Neural cell (in vitro differentiated cells): Measurements from ENCODE around the gene APOE. TPM values are rescaled to one million over a fixed set of nuclear protein-coding genes. Genes with fewer than 3 reads are reported as not detected.

Experiments
- H2AFZ ChIP-seq: fragments of 200-600, 300-800 bp; sonication (generic), shearing (Covaris generic); 2 replicates; pipeline ENCODE4 v1.6.0; 2014; ENCODE audit warnings: low read depth, mild to moderate bottlenecking, antibody characterized with exemption, low read length, moderate library complexity
- H3F3A ChIP-seq: fragments of 200-600 bp; shearing (Covaris generic); 2 replicates; pipeline ENCODE4 v1.6.1; 2016; ENCODE audit warnings: mild to moderate bottlenecking, moderate library complexity, mixed read lengths, antibody characterized with exemption, low read length; ENCODE audit not compliant: insufficient read depth, poor library complexity, severe bottlenecking
- H3K27ac ChIP-seq: fragments of 200-600, 300-800 bp; sonication (generic), shearing (Covaris generic); 2 replicates; pipeline ENCODE4 v1.5.1; 2014; ENCODE audit warnings: mild to moderate bottlenecking, low read length, moderate library complexity
- H3K27me3 ChIP-seq: fragments of 300-800, 200-600 bp; sonication (generic), shearing (Covaris generic); 2 replicates; pipeline ENCODE4 v1.6.0; 2014; ENCODE audit warnings: mild to moderate bottlenecking, low read depth, low read length, moderate library complexity; ENCODE audit not compliant: insufficient read depth
- H3K36me3 ChIP-seq: fragments of 300-800, 200-600 bp; sonication (generic), shearing (Covaris generic); 2 replicates; pipeline ENCODE4 v1.5.1; 2014; ENCODE audit warnings: mild to moderate bottlenecking, antibody characterized with exemption, low read length, moderate library complexity; ENCODE audit not compliant: insufficient read depth
- H3K4me2 ChIP-seq: fragments of 300-800, 200-600 bp; sonication (generic), shearing (Covaris generic); 2 replicates; pipeline ENCODE4 v1.6.0; 2014; ENCODE audit warnings: mild to moderate bottlenecking, low read length
- H3K4me3 ChIP-seq: fragments of 300-800, 200-600 bp; sonication (generic), shearing (Covaris generic); 2 replicates; pipeline ENCODE4 v1.5.1; 2014; ENCODE audit warnings: mild to moderate bottlenecking, low read length, moderate library complexity
- H3K79me2 ChIP-seq: fragments of 200-600 bp; shearing (Covaris generic); replicated peaks from 2 replicates; pipeline ENCODE4 v1.6.0; 2014; ENCODE audit warnings: mild to moderate bottlenecking, low read length, moderate library complexity; ENCODE audit not compliant: insufficient read depth
- H3K9ac ChIP-seq: fragments of 300-800, 200-600 bp; sonication (generic), shearing (Covaris generic); 2 replicates; pipeline ENCODE4 v1.6.1; 2016; ENCODE audit warnings: mild to moderate bottlenecking, low read length, mixed read lengths
- H3K9me2 ChIP-seq: fragments of 200-600 bp; shearing (Covaris generic); 2 replicates; pipeline ENCODE4 v1.6.1; 2016; ENCODE audit warnings: mild to moderate bottlenecking, low read length, mixed read lengths; ENCODE audit not compliant: insufficient read depth
- H3K9me3 ChIP-seq: fragments of 200-600, 300-800 bp; sonication (generic), shearing (Covaris generic); 2 replicates; pipeline ENCODE4 v1.6.1; 2016; ENCODE audit warnings: mild to moderate bottlenecking, mixed run types, low read length, moderate library complexity, mixed read lengths
- H4K20me1 ChIP-seq: fragments of 200-600 bp; shearing (Covaris generic); 2 replicates; pipeline ENCODE4 v1.6.1; 2016; ENCODE audit warnings: mild to moderate bottlenecking, mixed run types; ENCODE audit not compliant: insufficient read depth
- EP300 ChIP-seq: fragments of 450-650 bp; conservative IDR thresholded peaks from 2 replicates; pipeline ENCODE4 v1.6.1; 2014; ENCODE audit warnings: antibody characterized with exemption, mild to moderate bottlenecking, moderate library complexity; ENCODE audit not compliant: poor library complexity, severe bottlenecking
- EZH2 ChIP-seq: fragments of 200-600, 300-800 bp; shearing (Covaris generic), sonication (generic); IDR thresholded peaks from 2 replicates; pipeline ENCODE4 v1.6.1; 2014; ENCODE audit warnings: antibody characterized with exemption, low read length, borderline replicate concordance, mild to moderate bottlenecking; ENCODE audit not compliant: insufficient read depth, poor library complexity, severe bottlenecking
- MXI1 ChIP-seq: fragments of 450-650 bp; conservative IDR thresholded peaks from 2 replicates; pipeline ENCODE4 v1.6.1; 2014; ENCODE audit warnings: antibody characterized with exemption, mild to moderate bottlenecking; ENCODE audit not compliant: poor library complexity, severe bottlenecking
- POLR2AphosphoS5 ChIP-seq: IDR thresholded peaks from 2 replicates; pipeline ENCODE4 v1.6.1; 2012
- RAD21 ChIP-seq: fragments of 450-650 bp; conservative IDR thresholded peaks from 2 replicates; pipeline ENCODE4 v1.6.1; 2014; ENCODE audit warnings: antibody characterized with exemption, mild to moderate bottlenecking, moderate library complexity
- SMC3 ChIP-seq: fragments of 450-650 bp; conservative IDR thresholded peaks from 2 replicates; pipeline ENCODE4 v1.6.1; 2014; ENCODE audit warnings: antibody characterized with exemption, mild to moderate bottlenecking, moderate library complexity; ENCODE audit not compliant: poor library complexity
- TAF1 ChIP-seq: IDR thresholded peaks from 2 replicates; pipeline ENCODE4 v1.6.1; 2012; ENCODE audit warnings: low read depth
- polyA plus RNA-seq: library from polyadenylated mRNA; depleted of rRNA; stranded (reverse); fragments of >200 nt; gene quantifications from 2 replicates; pipeline ENCODE4 v1.2.3, GENCODE V29; 2014
- TF ChIP-seq, protein P1 (sequence below): fragments of 450-650 bp; IDR thresholded peaks from 2 replicates; pipeline ENCODE4 v1.5.1; 2014; ENCODE audit warnings: antibody characterized with exemption, mild to moderate bottlenecking, moderate library complexity; ENCODE audit not compliant: poor library complexity, severe bottlenecking
- TF ChIP-seq, protein P2 (sequence below): IDR thresholded peaks from 2 replicates; pipeline ENCODE4 v1.6.1; 2012; ENCODE audit warnings: borderline replicate concordance

The APOE gene
- polyA plus RNA-seq, 1 donor from 2014 or later = 8.7 TPM

DNA sequence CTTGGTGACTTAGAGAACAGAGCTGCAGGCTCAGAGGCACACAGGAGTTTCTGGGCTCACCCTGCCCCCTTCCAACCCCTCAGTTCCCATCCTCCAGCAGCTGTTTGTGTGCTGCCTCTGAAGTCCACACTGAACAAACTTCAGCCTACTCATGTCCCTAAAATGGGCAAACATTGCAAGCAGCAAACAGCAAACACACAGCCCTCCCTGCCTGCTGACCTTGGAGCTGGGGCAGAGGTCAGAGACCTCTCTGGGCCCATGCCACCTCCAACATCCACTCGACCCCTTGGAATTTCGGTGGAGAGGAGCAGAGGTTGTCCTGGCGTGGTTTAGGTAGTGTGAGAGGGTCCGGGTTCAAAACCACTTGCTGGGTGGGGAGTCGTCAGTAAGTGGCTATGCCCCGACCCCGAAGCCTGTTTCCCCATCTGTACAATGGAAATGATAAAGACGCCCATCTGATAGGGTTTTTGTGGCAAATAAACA is 18.7 kb downstream of the APOE start:
- H3K27me3 ChIP-seq = no peaks in the 10 kb centered on the region
- no peaks in the 10 kb centered on the region for H3F3A ChIP-seq
- no peak overlapping the region for H3K4me2 ChIP-seq
- TF ChIP-seq SMC3 (no peak), POLR2AphosphoS5 (no peak), EZH2 (no peak), TAF1 (no peak), RAD21 (no peak), EP300 (no peak), MXI1 (no peak)
- TF ChIP-seq, protein P1, sequence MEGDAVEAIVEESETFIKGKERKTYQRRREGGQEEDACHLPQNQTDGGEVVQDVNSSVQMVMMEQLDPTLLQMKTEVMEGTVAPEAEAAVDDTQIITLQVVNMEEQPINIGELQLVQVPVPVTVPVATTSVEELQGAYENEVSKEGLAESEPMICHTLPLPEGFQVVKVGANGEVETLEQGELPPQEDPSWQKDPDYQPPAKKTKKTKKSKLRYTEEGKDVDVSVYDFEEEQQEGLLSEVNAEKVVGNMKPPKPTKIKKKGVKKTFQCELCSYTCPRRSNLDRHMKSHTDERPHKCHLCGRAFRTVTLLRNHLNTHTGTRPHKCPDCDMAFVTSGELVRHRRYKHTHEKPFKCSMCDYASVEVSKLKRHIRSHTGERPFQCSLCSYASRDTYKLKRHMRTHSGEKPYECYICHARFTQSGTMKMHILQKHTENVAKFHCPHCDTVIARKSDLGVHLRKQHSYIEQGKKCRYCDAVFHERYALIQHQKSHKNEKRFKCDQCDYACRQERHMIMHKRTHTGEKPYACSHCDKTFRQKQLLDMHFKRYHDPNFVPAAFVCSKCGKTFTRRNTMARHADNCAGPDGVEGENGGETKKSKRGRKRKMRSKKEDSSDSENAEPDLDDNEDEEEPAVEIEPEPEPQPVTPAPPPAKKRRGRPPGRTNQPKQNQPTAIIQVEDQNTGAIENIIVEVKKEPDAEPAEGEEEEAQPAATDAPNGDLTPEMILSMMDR = no peak
- TF ChIP-seq, protein P2, sequence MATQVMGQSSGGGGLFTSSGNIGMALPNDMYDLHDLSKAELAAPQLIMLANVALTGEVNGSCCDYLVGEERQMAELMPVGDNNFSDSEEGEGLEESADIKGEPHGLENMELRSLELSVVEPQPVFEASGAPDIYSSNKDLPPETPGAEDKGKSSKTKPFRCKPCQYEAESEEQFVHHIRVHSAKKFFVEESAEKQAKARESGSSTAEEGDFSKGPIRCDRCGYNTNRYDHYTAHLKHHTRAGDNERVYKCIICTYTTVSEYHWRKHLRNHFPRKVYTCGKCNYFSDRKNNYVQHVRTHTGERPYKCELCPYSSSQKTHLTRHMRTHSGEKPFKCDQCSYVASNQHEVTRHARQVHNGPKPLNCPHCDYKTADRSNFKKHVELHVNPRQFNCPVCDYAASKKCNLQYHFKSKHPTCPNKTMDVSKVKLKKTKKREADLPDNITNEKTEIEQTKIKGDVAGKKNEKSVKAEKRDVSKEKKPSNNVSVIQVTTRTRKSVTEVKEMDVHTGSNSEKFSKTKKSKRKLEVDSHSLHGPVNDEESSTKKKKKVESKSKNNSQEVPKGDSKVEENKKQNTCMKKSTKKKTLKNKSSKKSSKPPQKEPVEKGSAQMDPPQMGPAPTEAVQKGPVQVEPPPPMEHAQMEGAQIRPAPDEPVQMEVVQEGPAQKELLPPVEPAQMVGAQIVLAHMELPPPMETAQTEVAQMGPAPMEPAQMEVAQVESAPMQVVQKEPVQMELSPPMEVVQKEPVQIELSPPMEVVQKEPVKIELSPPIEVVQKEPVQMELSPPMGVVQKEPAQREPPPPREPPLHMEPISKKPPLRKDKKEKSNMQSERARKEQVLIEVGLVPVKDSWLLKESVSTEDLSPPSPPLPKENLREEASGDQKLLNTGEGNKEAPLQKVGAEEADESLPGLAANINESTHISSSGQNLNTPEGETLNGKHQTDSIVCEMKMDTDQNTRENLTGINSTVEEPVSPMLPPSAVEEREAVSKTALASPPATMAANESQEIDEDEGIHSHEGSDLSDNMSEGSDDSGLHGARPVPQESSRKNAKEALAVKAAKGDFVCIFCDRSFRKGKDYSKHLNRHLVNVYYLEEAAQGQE = no peak
- no peak overlapping the region for H3K9ac ChIP-seq
- H2AFZ ChIP-seq = no peak overlapping the region
- no peaks in the 10 kb centered on the region for H3K36me3 ChIP-seq
- H4K20me1 ChIP-seq = no peaks in the 10 kb centered on the region
- H3K9me3 ChIP-seq = no peaks in the 10 kb centered on the region
- no peak overlapping the region for H3K4me3 ChIP-seq
- H3K27ac ChIP-seq = no peak overlapping the region
- H3K9me2 ChIP-seq = no peaks in the 10 kb centered on the region
- no peaks in the 10 kb centered on the region for H3K79me2 ChIP-seq

DNA sequence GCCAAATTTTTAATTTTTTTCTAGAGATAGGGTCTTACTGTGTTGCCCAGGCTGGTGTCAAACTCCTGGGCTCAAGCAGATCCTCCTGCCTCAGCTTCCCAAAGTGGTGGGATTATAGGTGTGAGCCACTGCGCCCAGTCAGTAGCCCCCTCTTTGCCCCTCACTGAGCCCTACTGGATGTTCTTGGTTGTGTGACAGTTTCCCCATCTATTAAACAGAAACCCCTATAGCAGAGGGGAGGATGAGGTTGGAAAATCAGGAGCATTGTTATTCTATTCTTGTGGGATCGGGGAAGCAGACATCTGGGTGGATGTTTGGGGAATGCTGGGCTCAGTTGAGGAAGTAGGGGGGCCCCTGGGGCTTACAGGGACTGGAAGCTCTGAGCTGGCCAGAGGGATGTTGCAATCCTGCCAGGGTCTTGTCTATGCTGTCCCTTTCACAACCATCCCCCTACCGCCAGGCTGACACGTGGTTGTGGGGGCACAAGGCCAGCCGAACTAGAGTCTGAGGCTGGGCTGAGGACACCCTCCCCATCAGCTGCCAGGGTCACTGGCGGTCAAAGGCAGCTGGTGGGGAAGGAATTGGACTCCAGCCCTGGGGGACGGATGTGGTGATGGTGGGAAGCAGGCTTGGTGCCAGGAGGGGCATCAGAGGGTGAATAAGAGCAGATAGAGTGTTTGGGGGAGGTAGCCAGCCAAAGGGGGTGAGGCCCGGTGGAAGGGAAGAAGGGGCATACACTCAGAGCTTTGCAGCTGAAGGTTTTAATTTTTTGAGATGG is 19.7 kb downstream of the APOE start:
- H3K4me2 ChIP-seq = no peak overlapping the region
- no peaks in the 10 kb centered on the region for H4K20me1 ChIP-seq
- H3K4me3 ChIP-seq = no peak overlapping the region
- H3K27me3 ChIP-seq = no peaks in the 10 kb centered on the region
- no peaks in the 10 kb centered on the region for H3K79me2 ChIP-seq
- no peak overlapping the region for H3K9ac ChIP-seq
- no peaks in the 10 kb centered on the region for H3K36me3 ChIP-seq
- no peaks in the 10 kb centered on the region for H3K9me3 ChIP-seq
- TF ChIP-seq SMC3 (no peak), EP300 (no peak), RAD21 (no peak), MXI1 (no peak), TAF1 (no peak), EZH2 (no peak), POLR2AphosphoS5 (no peak)
- TF ChIP-seq, protein P1 = no peak
- TF ChIP-seq, protein P2 = no peak
- no peak overlapping the region for H3K27ac ChIP-seq
- no peak overlapping the region for H2AFZ ChIP-seq
- H3F3A ChIP-seq = no peaks in the 10 kb centered on the region
- no peaks in the 10 kb centered on the region for H3K9me2 ChIP-seq
